ENCODE measurements around the gene SNRPA.
"Not testable (repeated sequence)": the region's sequence is repeated elsewhere in the genome, so short reads cannot be mapped to it uniquely, and the experiment has no call there.

The SNRPA gene

GRCh38 chr19:40777937-40778705 is 27.1 kb downstream of the SNRPA start, which contains the start of gene RAB4B:
Gene RAB4B (plus strand): TSS chr19:40778247. CDS start chr19:40778376, 129 bp downstream.
- DNase-seq: peak; percentile 100

DNA sequence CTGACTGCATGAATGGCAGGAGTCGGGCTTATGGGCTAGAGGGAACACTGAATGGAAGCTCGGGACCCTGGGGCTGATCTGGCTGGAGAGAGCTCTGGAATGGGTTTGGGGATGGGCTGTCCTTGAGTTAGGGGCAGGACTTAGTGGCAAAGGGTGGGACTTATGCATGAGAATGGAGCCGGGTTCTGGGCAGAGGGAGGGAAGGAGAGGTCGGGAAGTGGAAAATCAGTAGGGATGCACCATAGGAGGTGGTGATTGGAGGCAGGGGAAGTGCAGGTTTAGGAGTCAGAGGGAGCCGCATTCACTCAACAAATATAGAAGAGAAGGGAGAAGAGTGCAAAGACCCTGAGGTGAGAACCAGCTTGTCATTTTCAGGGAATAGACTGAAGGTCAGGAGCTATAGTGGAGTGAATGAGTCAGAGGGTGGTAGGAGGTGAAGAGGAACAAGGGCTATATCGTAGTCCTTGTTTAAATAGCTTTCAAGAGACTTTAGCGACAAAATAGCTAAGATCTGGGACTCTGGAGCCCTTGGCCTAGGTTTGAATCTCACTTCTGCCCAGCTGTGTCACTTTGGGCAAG is 27.8 kb downstream of the SNRPA start:
- no peak for DNase-seq

DNA sequence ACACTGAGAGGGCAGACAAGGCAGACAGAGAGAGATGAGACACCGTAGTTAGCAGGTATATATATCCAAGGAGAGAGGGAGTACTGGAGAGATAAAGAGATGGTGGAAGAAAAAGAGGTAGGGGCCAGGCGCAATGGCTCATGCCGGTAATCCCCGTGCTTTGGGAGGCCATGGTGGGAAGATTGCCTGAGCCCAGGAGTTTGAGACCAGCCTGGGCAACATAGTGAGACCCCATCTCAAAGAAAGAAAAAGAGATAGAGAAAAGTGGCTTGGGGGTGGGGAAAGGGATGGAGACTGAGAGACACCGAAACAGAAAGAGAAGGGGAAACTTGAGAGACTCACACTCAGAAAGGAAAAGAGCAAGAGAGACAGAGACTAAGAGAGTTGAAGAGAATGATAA is 29.6 kb downstream of the SNRPA start:
- DNase-seq: no peak

DNA sequence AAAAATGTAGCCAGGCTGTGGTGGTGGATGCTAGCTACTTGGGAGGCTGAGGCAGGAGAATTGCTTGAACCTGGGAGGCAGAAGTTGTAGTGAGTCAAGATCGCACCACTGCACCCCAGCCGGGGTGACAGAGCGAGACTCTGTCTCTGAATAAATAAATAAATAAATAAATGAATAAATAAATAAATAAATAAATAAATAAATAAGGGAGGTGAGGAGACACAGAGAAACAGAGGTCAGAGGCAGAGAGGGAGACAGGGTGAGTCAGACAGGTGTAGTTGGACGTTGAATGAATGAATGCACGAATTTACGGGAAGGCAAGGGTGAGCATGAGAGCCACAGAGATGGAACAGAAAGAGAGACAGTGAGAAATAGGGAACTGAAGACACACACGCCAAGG is 30.1 kb downstream of the SNRPA start:
- DNase-seq: no peak

DNA sequence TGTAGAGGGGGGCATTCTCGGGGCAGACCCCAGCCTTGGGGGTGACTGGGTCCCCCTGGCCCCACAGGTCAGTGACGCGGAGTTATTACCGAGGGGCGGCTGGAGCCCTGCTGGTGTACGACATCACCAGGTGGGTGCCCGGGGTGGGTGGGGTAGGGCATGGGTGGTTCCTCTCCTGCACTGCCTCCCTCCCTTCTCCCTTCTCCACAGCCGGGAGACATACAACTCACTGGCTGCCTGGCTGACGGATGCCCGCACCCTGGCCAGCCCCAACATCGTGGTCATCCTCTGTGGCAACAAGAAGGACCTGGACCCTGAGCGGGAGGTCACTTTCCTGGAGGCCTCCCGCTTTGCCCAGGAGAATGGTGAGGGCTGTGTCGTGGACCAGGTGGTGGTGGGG is 32.7 kb downstream of the SNRPA start:
- no peak for DNase-seq

- DNase-seq: not testable (repeated sequence)
Observed at GRCh38 chr19:40784146-40784545, 33.1 kb downstream of the SNRPA start.

DNA sequence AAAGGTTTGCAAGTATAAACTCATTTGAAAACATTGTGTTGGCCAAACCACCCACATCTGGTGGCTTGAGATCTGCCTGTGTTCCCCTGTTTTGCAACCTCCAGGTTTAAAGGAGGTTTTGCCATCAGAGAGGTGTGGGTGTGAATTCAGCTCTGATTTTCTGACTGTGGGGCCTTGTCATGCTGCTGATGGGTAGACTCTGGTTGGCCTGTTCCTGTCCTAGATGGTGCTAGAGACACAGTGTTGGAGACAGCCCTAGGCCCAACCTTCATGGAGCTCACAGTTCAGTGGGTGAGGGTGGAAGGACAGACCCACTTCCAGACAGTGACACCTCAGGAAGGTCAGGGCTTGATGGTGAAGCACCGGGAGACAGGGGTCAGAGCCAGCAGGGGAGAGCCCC is 34.5 kb downstream of the SNRPA start:
- DNase-seq: no peak

- DNase-seq: no peak
Observed at GRCh38 chr19:40786060-40787037, 35.3 kb downstream of the SNRPA start.

DNA sequence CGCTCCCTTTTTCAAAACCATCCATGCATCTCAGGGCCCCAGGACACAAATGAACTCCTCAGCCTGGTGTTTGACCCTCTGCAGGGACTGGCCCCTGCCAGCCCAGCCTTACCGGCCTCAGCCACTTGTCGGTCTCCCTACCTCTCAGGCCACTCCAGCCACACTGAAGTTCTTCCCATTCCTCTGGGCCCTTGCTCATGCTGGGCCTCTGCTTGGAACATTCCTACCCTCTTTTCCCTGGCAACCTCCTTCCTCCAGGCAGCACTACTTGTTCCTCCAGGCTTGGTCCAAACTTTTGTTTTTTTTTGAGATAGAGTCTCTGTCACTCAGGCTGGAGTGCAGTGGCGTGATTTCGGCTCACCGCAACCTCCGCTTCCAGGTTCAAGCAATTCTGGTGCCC is 40.3 kb downstream of the SNRPA start:
- no peak for DNase-seq

- no peak for DNase-seq
Observed at GRCh38 chr19:40791996-40792395, 41.0 kb downstream of the SNRPA start.

GRCh38 chr19:40797166-40797962 is 46.4 kb downstream of the SNRPA start:
- DNase-seq: no peak

DNA sequence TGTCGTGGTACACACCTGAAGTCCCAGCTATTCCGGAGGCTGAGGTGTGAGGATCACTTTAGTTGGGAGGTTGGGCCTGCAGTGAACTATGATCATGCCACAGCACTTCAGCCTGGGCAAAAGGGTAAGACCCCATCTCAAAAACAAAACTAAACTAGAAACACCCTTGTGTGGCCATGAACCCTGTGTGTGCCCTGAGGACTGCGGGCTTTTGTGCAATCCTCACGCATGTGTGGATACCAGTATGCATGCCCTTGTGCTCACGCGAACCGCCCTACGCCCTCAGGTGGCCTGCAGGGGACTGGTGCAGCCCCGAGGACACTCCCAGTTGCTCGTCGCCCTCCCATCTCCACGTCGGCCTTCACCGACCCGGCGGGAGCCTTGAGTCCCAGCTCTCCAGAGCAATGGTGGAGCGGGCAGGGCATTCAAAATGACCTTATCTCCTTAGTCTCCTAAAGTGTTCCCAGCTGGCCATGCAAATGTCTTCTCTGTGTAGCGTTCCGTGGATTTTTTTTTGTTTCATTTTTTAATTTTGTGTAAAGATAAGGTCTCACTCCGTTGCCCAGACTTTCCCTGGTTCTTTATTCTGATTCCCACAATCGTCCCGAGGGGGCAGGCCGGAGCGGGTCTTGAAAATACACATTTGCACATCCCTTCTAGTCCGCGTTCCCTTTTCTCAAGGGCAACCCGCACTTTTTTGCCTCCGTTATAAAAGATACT is 47.1 kb downstream of the SNRPA start:
- peak; percentile 48 for DNase-seq

DNA sequence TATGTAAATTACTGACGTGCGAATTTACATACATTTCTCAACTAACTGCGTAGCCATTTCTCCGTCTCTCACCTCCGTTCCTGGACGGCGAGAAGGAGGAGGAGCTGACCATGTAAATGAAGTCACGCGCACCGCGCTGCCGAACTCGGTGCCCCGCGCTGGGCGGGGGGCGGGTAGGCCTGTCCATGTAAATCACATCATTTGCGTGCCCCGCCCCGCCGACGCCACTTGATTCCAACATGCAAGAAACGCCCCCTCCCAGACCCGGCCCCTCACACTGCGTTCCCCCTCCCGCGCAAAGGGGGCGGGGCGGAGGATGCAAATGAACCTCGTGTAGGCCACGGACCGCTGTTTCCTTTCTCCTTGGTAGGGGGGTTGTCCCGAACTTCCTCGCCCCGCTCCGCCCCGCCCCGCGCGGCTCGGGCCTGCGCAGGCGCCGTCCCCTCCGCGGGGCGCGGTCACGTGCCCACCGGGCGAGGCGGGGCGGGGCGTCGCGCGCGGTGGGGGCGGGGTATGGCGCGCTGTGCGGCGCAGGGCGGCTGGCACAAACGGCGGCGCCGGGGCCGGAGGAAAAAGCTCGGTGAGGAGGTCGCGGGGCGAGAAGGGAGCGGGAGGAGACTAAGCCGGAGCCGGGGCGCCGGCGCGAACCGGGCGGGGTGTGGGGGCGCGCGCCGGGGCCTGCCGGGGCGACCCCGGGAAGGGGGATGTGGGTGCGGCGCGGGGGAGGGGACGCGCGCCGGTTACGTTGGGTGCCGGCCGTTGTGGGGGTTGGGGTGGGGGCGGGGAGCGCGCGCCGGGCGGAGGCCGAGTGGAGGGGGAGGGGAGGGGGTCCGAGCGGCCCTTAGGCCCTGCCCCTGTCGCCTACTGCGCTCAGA is 47.9 kb downstream of the SNRPA start, which contains the start of gene EGLN2:
Gene EGLN2, plus strand, starts transcription at position 509 of the 875 bp plus-strand sequence. CDS start 1,382 bp downstream, outside the sequence.
- peak; percentile 100 for DNase-seq

DNA sequence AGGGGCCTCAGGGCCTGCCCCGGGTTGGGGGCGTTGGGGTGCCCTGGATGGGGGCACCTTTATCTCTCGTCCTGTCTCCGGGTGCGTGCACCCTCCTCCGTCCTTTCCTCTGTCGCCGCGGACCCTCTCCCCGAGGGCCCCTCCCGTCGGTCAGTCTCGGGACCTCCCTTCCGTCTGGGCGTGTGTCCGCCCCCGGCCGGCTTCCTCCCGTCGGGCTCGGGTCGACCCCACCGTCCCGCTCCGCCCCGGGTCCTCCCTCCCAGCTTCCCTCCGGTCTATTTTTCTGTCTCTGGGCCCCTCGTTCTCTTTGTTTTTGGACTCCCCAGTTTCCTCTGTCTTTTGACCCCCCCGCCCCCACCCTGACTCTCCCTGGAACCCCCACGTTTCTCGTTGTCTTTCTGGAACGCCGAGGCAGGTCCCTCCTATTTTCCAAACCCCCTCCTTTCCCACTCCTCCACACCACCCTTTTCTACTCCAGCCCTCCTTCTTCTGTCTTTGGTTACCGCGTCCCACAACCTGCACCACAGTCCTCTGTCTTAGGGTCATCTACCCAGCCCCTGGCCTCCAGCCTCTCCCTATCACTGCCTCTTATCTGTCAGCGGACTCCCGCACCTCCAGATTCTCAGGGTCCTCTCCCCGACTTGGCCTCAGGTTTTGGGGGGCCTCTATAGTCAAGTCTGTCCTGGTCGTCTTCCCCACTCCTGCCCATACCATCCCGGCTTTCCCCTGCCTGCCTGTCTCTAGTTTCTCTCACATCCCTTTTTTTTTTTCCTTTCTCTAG is 48.7 kb downstream of the SNRPA start:
- DNase-seq: no peak

- no peak for DNase-seq
Observed at GRCh38 chr19:40800339-40800996, 49.5 kb downstream of the SNRPA start.

DNA sequence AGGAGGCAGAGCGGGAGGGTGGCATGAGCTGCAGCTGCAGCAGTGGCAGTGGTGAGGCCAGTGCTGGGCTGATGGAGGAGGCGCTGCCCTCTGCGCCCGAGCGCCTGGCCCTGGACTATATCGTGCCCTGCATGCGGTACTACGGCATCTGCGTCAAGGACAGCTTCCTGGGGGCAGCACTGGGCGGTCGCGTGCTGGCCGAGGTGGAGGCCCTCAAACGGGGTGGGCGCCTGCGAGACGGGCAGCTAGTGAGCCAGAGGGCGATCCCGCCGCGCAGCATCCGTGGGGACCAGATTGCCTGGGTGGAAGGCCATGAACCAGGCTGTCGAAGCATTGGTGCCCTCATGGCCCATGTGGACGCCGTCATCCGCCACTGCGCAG is 50.0 kb downstream of the SNRPA start:
- DNase-seq: no peak

DNA sequence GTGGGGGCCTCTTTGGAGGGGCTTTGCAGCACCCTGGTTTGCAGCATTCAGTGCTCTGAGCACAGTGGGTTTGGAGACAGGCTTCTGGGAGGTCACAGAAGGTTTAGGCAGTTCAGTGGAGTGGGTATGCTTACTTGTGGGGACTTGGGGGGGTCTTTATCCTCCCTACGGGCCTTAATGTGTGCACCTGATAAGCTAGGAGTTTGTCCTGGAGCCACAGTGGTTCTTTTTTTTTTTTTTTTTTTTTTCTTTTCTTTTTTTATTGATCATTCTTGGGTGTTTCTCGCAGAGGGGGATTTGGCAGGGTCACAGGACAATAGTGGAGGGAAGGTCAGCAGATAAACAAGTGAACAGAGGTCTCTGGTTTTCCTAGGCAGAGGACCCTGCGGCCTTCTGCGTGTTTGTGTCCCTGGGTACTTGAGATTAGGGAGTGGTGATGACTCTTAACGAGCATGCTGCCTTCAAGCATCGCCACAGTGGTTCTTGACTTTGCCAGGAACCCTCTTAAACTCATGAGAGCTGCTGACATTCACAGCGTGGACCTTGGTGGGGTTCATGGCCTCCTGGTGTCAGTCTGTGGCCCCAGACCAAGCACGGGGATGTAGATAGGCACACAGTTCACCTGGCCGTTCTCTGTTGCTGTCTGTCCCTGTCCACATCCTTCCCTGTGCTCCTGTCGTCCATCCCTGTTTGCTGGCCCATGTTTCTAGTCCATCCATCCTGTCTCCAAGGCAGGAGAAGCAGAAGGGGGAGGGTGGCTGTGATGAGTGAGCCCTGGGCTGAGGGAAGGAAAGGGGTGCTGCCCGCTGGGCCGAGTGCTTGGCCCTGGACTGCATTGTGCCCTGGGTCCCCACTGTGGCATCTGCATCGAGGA is 50.7 kb downstream of the SNRPA start:
- DNase-seq: no peak

All from stimulated activated CD4-positive, alpha-beta T cell treated with anti-CD3 and anti-CD28 coated beads, Interleukin-12 subunit alpha, Interleukin-12 subunit beta, amount 100 ng/mL, for 4 hours (primary cell).